Activated CD4-positive, alpha-beta T cell treated with anti-CD3 and anti-CD28 coated beads for 48 hours (primary cell): ENCODE measurements around the gene NOC2L.
"Not testable (repeated sequence)": the region's sequence is repeated elsewhere in the genome, so short reads cannot be mapped to it uniquely, and the experiment has no call there.

ENCODE experiments used
- DNase-seq: peaks from one replicate; pipeline ENCODE4 v3.0.0-alpha.2; 2020

Gene NOC2L

DNA sequence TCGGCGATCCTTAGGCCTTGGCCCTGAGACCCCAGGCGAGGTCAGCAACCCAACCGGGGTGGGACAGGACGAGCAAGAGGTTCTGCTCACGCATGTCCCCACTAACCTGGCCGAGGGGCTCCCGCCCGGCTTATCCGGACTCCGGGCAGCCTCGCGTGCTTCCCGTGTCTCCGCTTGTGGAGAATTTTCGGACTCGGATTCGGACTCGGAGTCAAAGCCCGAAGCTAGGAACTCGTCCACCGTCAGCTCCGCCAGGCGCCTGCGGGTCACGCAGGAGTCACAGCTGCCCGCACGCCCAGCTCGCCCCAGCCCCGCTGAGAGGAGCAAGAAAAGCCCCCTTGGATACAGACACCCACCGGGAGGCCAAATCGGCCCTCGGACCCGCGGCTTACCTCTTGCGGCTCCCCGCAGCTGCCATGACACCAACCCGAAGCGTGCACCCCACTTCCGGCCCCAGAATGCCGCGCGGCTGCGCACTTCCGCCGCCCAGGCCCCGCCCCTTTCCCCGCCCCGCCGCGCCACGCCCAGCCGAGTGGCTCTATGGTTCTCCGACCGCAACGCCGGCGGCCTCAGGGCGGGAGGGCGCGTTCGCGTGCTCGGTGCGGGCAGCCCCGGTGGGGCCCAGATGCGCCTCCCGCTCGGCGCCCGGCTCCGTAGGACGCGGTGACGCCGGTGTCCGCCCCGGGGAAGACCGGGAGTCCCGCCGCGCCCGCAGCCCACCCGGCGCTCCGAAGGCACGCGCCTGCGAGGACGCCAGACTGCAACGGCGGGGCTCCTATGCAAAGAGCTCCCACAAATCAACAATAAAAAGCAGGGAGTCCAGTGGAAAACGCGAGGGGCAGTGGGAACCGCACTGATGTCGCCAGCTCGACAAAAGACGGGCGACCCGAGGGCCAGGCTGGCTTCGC is at the start of gene NOC2L:
Gene NOC2L (minus strand): TSS at position 434 of the 908 bp plus-strand sequence. CDS start 16 bp downstream, at position 418.
- peak; percentile 97 for DNase-seq

GRCh38 chr1:1006305-1007159 is 47.5 kb upstream of the NOC2L start:
- no peak for DNase-seq

DNA sequence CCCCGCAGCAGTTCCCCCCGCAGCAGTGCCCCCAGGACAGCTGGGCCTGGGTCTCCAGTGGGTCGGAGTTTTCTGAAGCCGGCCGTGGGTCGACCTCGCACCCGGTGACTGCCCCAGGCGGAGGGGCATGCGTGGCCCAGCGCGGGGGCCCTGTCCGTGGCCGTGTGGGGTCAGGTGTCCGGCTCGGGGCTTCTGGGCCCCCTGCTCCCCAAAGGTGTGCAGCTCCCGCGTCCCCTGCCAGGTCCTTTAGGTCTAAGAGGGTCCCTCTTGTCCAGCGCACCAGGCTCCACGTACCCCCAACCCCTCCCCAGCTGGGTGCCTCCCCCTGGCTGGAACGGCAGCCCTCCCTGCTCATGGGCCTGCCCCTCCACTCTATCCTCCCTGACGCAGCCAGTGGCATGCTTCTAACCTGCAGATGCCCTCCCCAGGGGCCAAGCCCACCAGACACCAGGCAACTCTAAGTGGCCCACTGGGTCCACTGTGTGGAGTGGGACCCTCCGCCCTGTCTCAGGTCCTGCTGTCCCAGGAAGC is 46.8 kb upstream of the NOC2L start:
- DNase-seq = no peak

GRCh38 chr1:1004780-1005697 is 46.0 kb upstream of the NOC2L start:
- DNase-seq = no peak

DNA sequence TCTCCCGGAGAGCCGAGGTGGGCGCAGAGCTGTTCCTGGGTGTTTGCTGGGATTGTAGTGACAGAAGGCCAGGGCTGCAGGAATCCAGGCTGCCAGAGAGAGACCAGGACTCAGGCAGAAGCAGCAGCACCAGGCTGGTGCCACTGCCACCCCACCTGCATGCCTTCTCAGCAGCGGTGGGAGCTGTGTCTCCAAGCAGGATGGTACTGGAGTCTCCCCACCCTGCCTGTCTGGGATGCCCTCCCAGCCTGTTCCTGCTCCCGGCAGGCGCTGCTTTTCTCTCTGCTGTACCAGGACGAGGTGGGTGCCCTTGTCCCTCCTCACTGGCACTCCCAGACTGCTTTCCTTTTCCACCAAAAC is 45.3 kb upstream of the NOC2L start:
- DNase-seq = no peak

DNA sequence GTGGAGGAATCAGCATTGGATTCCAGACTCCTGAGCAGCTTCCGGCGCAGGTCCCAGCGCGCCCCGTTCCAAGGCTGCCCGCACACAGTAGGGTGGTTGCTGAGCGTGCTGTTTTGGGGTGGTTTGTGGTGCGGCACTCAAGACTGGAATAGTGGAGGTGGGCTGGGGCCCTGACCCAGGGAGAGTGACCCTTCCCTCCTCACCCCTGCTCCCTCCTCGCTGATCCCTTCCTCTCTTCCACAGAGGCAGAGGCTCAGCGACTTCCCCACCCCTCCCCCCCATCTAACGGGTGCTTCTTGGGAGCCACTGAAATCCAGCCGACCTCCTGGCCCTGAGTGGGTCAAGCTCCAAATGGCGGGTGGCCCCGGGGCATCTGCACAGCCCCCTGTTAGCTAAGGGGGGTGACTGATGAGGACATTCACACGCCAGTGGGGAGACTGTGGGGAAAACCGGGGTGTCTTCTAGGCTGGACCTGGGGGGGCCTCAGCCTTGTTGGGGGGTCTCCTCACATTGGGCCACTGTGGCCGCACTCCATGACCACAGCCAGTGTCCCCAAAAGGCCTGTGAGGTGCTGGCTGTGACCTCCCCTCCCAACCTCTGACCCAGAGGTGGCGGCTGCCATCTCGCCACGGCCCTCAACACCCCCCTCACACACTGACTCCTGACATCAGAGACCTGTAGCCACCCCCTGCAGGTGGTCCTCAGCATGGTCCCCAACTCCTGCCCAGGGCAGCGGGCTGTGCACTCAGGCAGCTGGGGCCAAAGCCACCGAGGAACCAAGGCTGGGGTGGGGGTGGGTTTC is 44.8 kb upstream of the NOC2L start:
- DNase-seq = no peak

GRCh38 chr1:1001057-1001783 is 42.2 kb upstream of the NOC2L start:
- DNase-seq = no peak

DNA sequence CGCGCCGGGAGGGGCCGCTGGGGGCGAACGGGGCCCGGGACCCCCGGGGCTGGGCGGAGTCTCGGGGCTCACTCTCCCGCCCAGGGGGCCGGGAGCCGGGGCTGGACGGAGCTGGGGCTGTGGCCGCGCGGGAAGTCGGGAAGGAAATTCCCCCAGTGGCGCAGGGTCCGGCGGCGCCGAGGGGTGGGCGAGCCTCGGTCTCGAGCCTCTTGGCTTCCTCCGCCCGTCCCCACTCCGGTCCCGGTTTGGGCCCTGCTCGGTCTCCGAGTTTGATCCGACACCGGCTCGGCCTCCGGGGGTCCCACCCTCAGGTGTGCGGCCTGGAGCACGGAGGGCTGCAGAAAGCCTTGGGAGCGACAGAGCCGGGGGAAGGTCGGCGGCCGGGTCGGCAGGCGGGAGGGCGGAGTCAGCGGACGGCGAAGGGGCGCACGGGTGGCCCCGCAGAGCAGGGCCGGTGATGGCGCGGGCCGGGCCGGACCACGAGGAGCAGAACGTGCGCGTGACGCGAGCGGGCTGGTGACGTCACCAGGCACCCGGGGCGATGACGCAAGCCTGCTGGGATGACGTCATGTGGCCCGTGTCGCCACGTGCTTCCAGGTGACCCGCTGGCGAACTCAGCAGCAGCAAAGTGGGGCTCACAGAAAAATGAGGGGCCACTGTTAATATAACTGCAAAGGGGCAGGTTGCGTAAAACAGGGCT is 41.5 kb upstream of the NOC2L start:
- peak; percentile 82 for DNase-seq

GRCh38 chr1:999725-1000356 is 40.8 kb upstream of the NOC2L start, which contains the start of gene HES4:
TSS of gene HES4 (minus strand) at chr1:1000097. CDS start at chr1:999973, 124 bp downstream.
- peak; percentile 76 for DNase-seq

- DNase-seq = no peak
Measured at GRCh38 chr1:998995-999724, 40.1 kb upstream of the NOC2L start.

DNA sequence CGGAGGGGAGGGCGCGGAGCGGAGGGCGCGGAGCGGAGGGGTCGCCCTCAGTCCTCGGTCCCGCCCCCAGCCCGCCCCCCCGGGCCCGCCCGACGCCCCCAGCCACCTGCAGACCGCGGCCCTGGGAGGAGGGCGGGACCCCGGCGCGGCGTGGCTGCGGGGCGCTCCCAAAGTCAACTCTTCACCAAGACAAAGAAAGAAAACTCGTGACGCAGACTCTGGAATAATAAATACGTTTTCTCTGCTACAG is 39.6 kb upstream of the NOC2L start:
- no peak for DNase-seq

DNA sequence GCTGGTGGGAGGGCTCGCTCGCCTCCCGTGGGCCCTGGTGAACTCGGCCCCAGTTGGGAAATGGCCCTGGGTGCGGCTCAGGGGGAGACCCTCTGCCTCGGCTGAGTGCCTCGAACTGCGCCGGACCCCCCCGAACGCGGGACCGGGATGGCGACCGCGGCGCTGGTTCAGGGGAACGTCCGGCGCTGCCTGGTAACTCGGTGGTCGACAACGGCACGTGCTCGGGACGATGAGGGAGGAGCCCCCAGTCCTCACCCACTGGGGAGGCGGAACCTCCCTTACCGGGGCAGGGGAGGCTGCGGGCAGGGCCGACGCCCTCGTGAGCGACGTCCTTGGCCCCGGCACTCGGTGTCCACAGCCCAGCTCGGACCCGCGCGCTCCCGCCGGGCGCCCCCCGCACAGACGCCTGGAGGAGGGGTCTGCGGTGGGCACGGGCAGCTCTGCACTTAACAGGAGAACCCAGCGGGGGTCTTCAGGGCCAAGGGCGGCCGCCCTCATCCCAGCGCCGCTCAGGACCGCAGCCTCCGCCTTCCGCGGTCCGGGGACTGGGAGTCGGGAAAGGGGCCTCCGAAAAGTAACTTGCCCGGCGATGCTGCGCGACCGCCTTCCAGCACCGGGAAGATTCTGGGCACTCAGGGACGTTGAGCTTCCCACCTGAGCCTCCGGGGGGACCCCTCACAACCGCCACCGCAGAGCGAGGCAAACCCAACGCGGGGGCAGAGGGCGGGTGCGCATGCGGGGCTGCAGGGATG is 39.1 kb upstream of the NOC2L start:
- no peak for DNase-seq

DNA sequence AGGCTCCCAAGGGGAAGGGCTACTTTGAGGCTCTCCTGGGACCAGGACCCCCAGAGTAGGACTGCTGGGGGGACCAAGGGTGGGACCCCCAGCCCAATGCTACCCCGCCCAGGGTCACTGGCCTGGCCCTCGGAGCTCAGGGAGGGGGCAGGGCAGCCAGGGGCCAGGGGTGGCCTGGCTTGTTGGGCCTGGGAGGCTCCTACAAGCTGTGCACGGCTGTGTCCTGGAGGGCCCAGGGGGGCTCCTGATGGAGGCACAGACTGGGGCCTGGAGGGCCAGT is 38.6 kb upstream of the NOC2L start:
- no peak for DNase-seq

- DNase-seq = no peak
Measured at GRCh38 chr1:996851-997712, 38.0 kb upstream of the NOC2L start.

DNA sequence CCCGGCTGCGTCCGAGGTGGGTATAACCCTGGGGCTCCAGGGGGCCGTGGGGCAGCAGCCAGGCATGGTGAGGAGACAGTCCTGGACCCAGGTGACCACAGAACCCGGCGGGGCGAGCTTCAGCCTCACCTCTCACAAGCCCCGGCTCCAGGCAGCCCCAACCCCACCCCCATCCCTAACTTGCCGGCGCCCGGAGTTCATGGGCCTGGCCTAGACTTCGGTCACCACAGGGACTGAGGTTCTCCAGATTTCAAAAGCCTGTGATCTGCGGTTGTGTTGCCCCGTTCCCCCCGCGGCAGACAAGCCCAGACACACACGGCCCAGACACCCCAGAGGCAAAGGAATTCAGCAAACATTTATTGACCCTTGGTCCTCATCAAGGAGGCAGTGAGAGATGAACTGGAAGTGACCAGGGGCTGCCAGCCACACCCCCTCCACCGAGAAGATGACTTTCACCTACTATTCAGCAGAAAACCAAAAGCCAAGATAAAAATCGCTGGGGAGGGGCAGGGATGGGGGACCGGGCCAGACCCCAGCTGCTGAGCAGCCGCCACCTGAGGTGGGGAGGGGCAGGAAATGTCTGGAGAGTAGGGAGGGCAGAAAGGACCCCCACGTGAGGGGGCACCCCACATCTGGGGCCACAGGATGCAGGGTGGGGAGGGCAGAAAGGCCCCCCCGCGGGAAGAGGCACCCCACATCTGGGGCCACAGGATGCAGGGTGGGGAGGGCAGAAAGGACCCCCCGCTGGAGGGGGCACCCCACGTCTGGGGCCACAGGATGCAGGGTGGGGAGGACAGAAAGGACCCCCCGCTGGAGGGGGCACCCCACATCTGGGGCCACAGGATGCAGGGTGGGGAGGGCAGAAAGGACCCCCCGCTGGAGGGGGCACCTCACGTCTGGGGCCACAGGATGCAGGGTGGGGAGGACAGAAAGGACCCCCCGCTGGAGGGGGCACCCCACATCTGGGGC is 36.9 kb upstream of the NOC2L start:
- DNase-seq = no peak

DNA sequence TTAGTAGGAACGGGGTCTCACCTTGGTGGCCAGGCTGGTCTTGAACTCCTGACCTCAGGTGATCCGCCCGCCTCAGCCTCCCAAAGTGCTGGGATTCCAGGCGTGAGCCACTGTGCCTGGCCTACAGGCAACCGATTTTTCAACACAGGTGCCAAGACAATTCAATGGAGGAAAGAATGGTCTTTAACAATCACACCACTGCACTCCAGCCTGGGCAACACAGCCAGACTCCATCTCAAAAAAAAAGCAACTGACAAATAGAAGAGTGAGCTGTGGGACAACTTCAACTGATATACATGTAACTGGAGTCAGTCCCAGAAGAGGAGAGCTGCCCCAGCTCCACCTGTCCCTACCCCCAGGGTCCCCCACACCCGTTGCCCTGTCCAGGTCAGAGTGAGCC is 35.5 kb upstream of the NOC2L start:
- not testable (repeated sequence) for DNase-seq
